ENCODE data around the gene DNAJC7.
"Not testable (repeated sequence)": the region's sequence is repeated elsewhere in the genome, so short reads cannot be mapped to it uniquely, and the experiment has no call there.

DNAJC7 gene

DNA sequence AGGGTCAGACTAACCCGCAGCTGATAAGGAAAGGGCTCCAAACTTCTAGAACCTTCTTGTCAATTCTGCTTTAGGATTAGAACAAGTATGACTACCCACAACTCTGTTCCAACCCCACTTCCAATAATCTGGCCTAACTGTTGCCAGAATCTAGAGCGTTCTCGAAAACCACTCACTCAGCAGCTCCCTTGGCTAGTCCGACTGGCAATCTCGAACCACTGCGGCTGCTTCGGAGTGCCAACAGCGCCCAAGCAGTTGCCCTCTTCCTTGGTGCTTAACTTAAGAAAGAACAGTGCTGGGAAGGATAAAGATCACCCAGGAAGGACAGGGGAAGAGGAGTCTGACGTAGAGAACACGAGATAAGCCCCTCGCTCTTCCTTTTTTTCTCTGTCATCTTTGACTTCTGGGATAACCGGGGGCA is 818 bp downstream of the DNAJC7 start:
- Histone ChIP-seq H3K36me3 (ENCODE audit: control insufficient read depth, insufficient read depth, low read length) (no peaks in the 10 kb centered on the region), H3K4me3 (ENCODE audit: insufficient read depth, low read depth, low read length) (peak overlapping the region; percentile 100), H3K27ac (ENCODE audit: insufficient read depth, low read depth, low read length, poor library complexity, severe bottlenecking) (peak overlapping the region; percentile 90), H3K27me3 (ENCODE audit: control insufficient read depth, insufficient read depth, low read length, poor library complexity, severe bottlenecking) (no peaks in the 10 kb centered on the region), H3K4me1 (ENCODE audit: control insufficient read depth, insufficient read depth, low read length) (peaks cover 16% of the 10 kb centered on the region), H3K9me3 (ENCODE audit: control insufficient read depth, low read length) (no peaks in the 10 kb centered on the region)
- 16% methylated on average over 12 of the region's 12 CpGs for WGBS, 2 experiments

- not testable (repeated sequence) for H3K4me3 ChIP-seq (ENCODE audit: insufficient read depth, low read depth, low read length); H3K27me3 ChIP-seq (ENCODE audit: control insufficient read depth, insufficient read depth, low read length, poor library complexity, severe bottlenecking); H3K36me3 ChIP-seq (ENCODE audit: control insufficient read depth, insufficient read depth, low read length); H3K27ac ChIP-seq (ENCODE audit: insufficient read depth, low read depth, low read length, poor library complexity, severe bottlenecking); H3K9me3 ChIP-seq (ENCODE audit: control insufficient read depth, low read length); H3K4me1 ChIP-seq (ENCODE audit: control insufficient read depth, insufficient read depth, low read length)
- WGBS, 2 experiments = 94 to 98% methylated on average over 12 of the region's 12 CpGs
Measured at GRCh38 chr17:42013740-42014139, 3.5 kb downstream of the DNAJC7 start.

- not testable (repeated sequence) for H3K36me3 ChIP-seq (ENCODE audit: control insufficient read depth, insufficient read depth, low read length); H3K4me1 ChIP-seq (ENCODE audit: control insufficient read depth, insufficient read depth, low read length)
- 51 to 59% methylated on average over 4 of the region's 4 CpGs for WGBS, 2 experiments
Measured at GRCh38 chr17:42012363-42012762, 4.9 kb downstream of the DNAJC7 start.

DNA sequence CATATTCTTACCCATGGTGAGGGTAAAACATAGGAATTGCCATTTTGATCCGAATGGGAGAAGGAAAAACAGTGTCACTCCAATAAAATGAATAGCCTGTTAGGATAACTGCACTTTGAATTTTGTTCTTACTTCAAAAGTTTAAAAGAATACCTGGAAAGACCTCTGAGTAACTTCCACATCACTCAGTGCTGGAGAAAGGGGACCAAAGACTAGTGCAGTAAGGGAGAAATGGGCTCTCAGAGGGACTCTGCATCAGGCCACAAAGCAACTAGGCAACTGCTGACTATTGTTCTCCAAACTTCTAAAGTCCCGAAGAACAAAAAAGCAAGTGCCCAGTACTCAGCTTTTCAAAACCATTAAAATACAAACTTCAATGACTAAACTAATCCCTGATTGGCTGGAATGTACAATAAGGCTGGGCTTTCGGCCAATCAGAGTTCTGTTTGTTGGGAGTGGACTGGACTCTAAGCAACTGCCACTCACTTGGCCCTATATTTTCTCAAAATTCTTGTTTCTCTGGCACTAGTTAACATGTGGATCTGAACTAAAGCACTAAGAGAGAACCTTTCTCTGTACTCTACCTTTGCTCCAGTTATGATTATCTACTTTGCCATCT is 6.2 kb downstream of the DNAJC7 start:
- Histone ChIP-seq H3K27me3 (ENCODE audit: control insufficient read depth, insufficient read depth, low read length, poor library complexity, severe bottlenecking) (no peaks in the 10 kb centered on the region), H3K36me3 (ENCODE audit: control insufficient read depth, insufficient read depth, low read length) (no peaks in the 10 kb centered on the region), H3K27ac (ENCODE audit: insufficient read depth, low read depth, low read length, poor library complexity, severe bottlenecking) (no peak overlapping the region), H3K4me1 (ENCODE audit: control insufficient read depth, insufficient read depth, low read length) (peaks cover 4% of the 10 kb centered on the region), H3K9me3 (ENCODE audit: control insufficient read depth, low read length) (no peaks in the 10 kb centered on the region), H3K4me3 (ENCODE audit: insufficient read depth, low read depth, low read length) (no peak overlapping the region)
- WGBS, 2 experiments = 94 to 96% methylated on average over 3 of the region's 3 CpGs

More at GRCh38 chr17:42012363-42012762, 4.9 kb downstream of the DNAJC7 start:
- not testable (repeated sequence) for H3K4me3 ChIP-seq (ENCODE audit: insufficient read depth, low read depth, low read length); H3K9me3 ChIP-seq (ENCODE audit: control insufficient read depth, low read length); H3K27ac ChIP-seq (ENCODE audit: insufficient read depth, low read depth, low read length, poor library complexity, severe bottlenecking); H3K27me3 ChIP-seq (ENCODE audit: control insufficient read depth, insufficient read depth, low read length, poor library complexity, severe bottlenecking)

DNA sequence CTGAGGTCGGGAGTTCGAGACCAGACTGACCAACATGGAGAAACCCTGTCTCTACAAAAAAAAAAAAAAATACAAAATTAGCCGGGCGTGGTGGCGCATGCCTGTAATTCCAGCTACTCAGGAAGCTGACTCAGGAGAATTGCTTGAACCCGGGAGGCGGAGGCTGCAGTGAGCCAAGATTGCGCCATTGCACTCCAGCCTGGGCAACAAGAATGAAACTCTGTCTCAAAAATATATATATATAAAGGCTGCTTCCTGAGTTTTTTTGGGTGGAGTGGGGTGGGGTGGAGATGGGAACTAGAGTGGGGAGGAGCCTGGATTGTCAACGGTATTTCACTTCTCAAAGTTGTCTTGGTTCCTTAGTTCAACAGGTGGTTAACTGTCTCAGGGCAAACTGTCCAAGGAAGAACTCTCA is 7.0 kb downstream of the DNAJC7 start:
- H3K9me3 ChIP-seq (ENCODE audit: control insufficient read depth, low read length); H3K4me1 ChIP-seq (ENCODE audit: control insufficient read depth, insufficient read depth, low read length); H3K4me3 ChIP-seq (ENCODE audit: insufficient read depth, low read depth, low read length); H3K27ac ChIP-seq (ENCODE audit: insufficient read depth, low read depth, low read length, poor library complexity, severe bottlenecking); H3K27me3 ChIP-seq (ENCODE audit: control insufficient read depth, insufficient read depth, low read length, poor library complexity, severe bottlenecking); H3K36me3 ChIP-seq (ENCODE audit: control insufficient read depth, insufficient read depth, low read length): not testable (repeated sequence)
- 92 to 93% methylated on average over 9 of the region's 9 CpGs for WGBS, 2 experiments

- H3K27me3 ChIP-seq (ENCODE audit: control insufficient read depth, insufficient read depth, low read length, poor library complexity, severe bottlenecking) = no peaks in the 10 kb centered on the region
- 85 to 90% methylated on average over 3 to 4 of the region's 4 CpGs for WGBS, 2 experiments
- H3K4me3 ChIP-seq (ENCODE audit: insufficient read depth, low read depth, low read length) = no peak overlapping the region
- no peaks in the 10 kb centered on the region for H3K4me1 ChIP-seq (ENCODE audit: control insufficient read depth, insufficient read depth, low read length)
- no peaks in the 10 kb centered on the region for H3K9me3 ChIP-seq (ENCODE audit: control insufficient read depth, low read length)
- no peak overlapping the region for H3K27ac ChIP-seq (ENCODE audit: insufficient read depth, low read depth, low read length, poor library complexity, severe bottlenecking)
- no peaks in the 10 kb centered on the region for H3K36me3 ChIP-seq (ENCODE audit: control insufficient read depth, insufficient read depth, low read length)
Measured at GRCh38 chr17:42009170-42009569, 8.1 kb downstream of the DNAJC7 start.

DNA sequence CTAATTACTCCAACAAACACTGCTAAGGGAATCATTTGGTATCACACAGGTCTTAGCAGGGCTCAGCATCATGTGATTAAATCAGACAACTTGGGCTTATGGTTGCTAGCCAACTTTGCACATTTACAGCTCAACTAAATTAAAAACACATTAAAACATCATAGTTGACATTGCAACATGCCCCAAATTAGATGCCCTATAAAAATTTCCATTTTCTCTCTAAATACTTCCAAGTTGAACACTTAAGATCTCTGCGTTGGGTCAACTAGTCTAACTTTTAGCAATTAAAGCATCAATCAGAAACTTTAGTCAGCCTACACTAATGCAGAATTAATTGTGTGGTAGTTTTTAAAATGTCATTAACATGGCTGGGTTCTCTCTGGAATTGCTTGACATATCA is 12.1 kb downstream of the DNAJC7 start:
- H3K27me3 ChIP-seq (ENCODE audit: control insufficient read depth, insufficient read depth, low read length, poor library complexity, severe bottlenecking) = no peaks in the 10 kb centered on the region
- H3K27ac ChIP-seq (ENCODE audit: insufficient read depth, low read depth, low read length, poor library complexity, severe bottlenecking) = no peak overlapping the region
- no peaks in the 10 kb centered on the region for H3K4me1 ChIP-seq (ENCODE audit: control insufficient read depth, insufficient read depth, low read length)
- no peak overlapping the region for H3K4me3 ChIP-seq (ENCODE audit: insufficient read depth, low read depth, low read length)
- 100% methylated on average over 1 of the region's 1 CpG for WGBS, 2 experiments
- no peaks in the 10 kb centered on the region for H3K9me3 ChIP-seq (ENCODE audit: control insufficient read depth, low read length)
- H3K36me3 ChIP-seq (ENCODE audit: control insufficient read depth, insufficient read depth, low read length) = peaks cover 9% of the 10 kb centered on the region

- WGBS, 2 experiments = 92 to 95% methylated on average over 3 of the region's 3 CpGs
- no peaks in the 10 kb centered on the region for H3K9me3 ChIP-seq (ENCODE audit: control insufficient read depth, low read length)
- H3K4me3 ChIP-seq (ENCODE audit: insufficient read depth, low read depth, low read length) = no peak overlapping the region
- peaks cover 18% of the 10 kb centered on the region for H3K36me3 ChIP-seq (ENCODE audit: control insufficient read depth, insufficient read depth, low read length)
- H3K4me1 ChIP-seq (ENCODE audit: control insufficient read depth, insufficient read depth, low read length) = no peaks in the 10 kb centered on the region
- no peak overlapping the region for H3K27ac ChIP-seq (ENCODE audit: insufficient read depth, low read depth, low read length, poor library complexity, severe bottlenecking)
- no peaks in the 10 kb centered on the region for H3K27me3 ChIP-seq (ENCODE audit: control insufficient read depth, insufficient read depth, low read length, poor library complexity, severe bottlenecking)
Measured at GRCh38 chr17:42002792-42003301, 14.4 kb downstream of the DNAJC7 start.

DNA sequence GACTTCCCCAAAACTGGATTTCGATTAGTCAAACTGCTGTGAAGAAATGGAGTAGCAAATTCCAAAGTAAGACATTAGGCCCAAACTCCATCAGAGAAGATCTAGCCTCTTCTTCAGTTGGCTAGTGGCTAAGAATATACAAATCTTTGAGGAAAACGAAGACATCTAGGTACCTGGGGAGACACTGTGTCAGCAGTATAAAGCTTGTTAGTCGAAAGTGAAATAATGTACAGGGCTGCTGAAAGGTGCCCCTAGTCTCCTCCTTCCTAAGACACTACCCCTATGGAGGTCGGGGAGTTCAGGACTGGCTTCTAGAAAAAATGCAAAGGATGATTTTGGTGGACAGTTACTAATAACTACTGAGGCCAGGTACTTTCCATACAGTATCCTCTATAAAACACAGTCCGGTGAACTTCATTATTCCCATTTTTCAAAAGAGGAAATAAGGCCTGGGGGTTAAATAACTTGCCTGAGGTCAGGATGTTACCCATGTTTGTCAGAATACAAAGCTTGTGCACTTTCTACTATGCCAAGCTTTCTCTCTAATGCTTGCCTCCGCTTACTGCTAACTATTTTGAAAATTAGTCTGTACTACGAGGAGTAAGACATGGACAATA is 15.0 kb downstream of the DNAJC7 start:
- no peak overlapping the region for H3K27ac ChIP-seq (ENCODE audit: insufficient read depth, low read depth, low read length, poor library complexity, severe bottlenecking)
- H3K4me1 ChIP-seq (ENCODE audit: control insufficient read depth, insufficient read depth, low read length) = no peaks in the 10 kb centered on the region
- no peaks in the 10 kb centered on the region for H3K9me3 ChIP-seq (ENCODE audit: control insufficient read depth, low read length)
- peaks cover 22% of the 10 kb centered on the region for H3K36me3 ChIP-seq (ENCODE audit: control insufficient read depth, insufficient read depth, low read length)
- no peaks in the 10 kb centered on the region for H3K27me3 ChIP-seq (ENCODE audit: control insufficient read depth, insufficient read depth, low read length, poor library complexity, severe bottlenecking)
- H3K4me3 ChIP-seq (ENCODE audit: insufficient read depth, low read depth, low read length) = no peak overlapping the region
- WGBS, 2 experiments = 98% methylated on average over 6 of the region's 7 CpGs

- Histone ChIP-seq H3K4me1 (ENCODE audit: control insufficient read depth, insufficient read depth, low read length) (no peaks in the 10 kb centered on the region), H3K27ac (ENCODE audit: insufficient read depth, low read depth, low read length, poor library complexity, severe bottlenecking) (no peak overlapping the region), H3K9me3 (ENCODE audit: control insufficient read depth, low read length) (no peaks in the 10 kb centered on the region), H3K4me3 (ENCODE audit: insufficient read depth, low read depth, low read length) (no peak overlapping the region), H3K27me3 (ENCODE audit: control insufficient read depth, insufficient read depth, low read length, poor library complexity, severe bottlenecking) (no peaks in the 10 kb centered on the region), H3K36me3 (ENCODE audit: control insufficient read depth, insufficient read depth, low read length) (peaks cover 28% of the 10 kb centered on the region)
- 100% methylated on average over 1 to 2 of the region's 2 CpGs for WGBS, 2 experiments
Measured at GRCh38 chr17:42001729-42002128, 15.5 kb downstream of the DNAJC7 start.
